HG03196 (cell line): ENCODE results near the gene TRAF3IP3.

Experiments used
- ATAC-seq: cut with Tn5 transposase; IDR thresholded peaks from one replicate; pipeline ENCODE4 v1.9.1; 2021; ENCODE audit not compliant: unreplicated experiment

The TRAF3IP3 gene

GRCh38 chr1:209755926-209756614 is at the start of gene TRAF3IP3:
TRAF3IP3 (plus strand) TSS chr1:209756053; CDS start chr1:209760040, 3,987 bp downstream.
- peak; percentile 75 for ATAC-seq

GRCh38 chr1:209706622-209707021 is 49.2 kb upstream of the TRAF3IP3 start:
- no peak for ATAC-seq

GRCh38 chr1:209707308-209707707 is 48.5 kb upstream of the TRAF3IP3 start:
- no peak for ATAC-seq

- no peak for ATAC-seq
Observed at GRCh38 chr1:209708297-209708696, 47.6 kb upstream of the TRAF3IP3 start.

- no peak for ATAC-seq
Observed at GRCh38 chr1:209710093-209710492, 45.8 kb upstream of the TRAF3IP3 start.

GRCh38 chr1:209710847-209711246 is 45.0 kb upstream of the TRAF3IP3 start:
- no peak for ATAC-seq

- ATAC-seq: no peak
Observed at GRCh38 chr1:209714338-209714737, 41.5 kb upstream of the TRAF3IP3 start.

- no peak for ATAC-seq
Observed at GRCh38 chr1:209715314-209715713, 40.5 kb upstream of the TRAF3IP3 start.

GRCh38 chr1:209717818-209718217 is 38.0 kb upstream of the TRAF3IP3 start:
- no peak for ATAC-seq

GRCh38 chr1:209720326-209720725 is 35.5 kb upstream of the TRAF3IP3 start:
- no peak for ATAC-seq

GRCh38 chr1:209720826-209721225 is 35.0 kb upstream of the TRAF3IP3 start:
- no peak for ATAC-seq

- no peak for ATAC-seq
Observed at GRCh38 chr1:209721323-209721722, 34.5 kb upstream of the TRAF3IP3 start.

- no peak for ATAC-seq
Observed at GRCh38 chr1:209723265-209723664, 32.6 kb upstream of the TRAF3IP3 start.

GRCh38 chr1:209723756-209724693 is 31.8 kb upstream of the TRAF3IP3 start:
- ATAC-seq: no peak

GRCh38 chr1:209727286-209727685 is 28.6 kb upstream of the TRAF3IP3 start:
- no peak for ATAC-seq

GRCh38 chr1:209727785-209728184 is 28.1 kb upstream of the TRAF3IP3 start:
- ATAC-seq: no peak

- ATAC-seq: no peak
Observed at GRCh38 chr1:209728466-209728865, 27.4 kb upstream of the TRAF3IP3 start.

- ATAC-seq: no peak
Observed at GRCh38 chr1:209729436-209729835, 26.4 kb upstream of the TRAF3IP3 start.

GRCh38 chr1:209732725-209733124 is 23.1 kb upstream of the TRAF3IP3 start:
- ATAC-seq: no peak

- no peak for ATAC-seq
Observed at GRCh38 chr1:209733409-209734192, 22.3 kb upstream of the TRAF3IP3 start.

GRCh38 chr1:209736490-209737117 is 19.2 kb upstream of the TRAF3IP3 start:
- ATAC-seq: no peak
